Inflammatory macrophage (primary cell): ENCODE results near the gene GATAD2B.

Source experiments
- DNase-seq, 2 donors: peaks; one replicate each; pipeline ENCODE4 v3.0.0-alpha.2; 2020 to 2022

The GATAD2B gene

DNA sequence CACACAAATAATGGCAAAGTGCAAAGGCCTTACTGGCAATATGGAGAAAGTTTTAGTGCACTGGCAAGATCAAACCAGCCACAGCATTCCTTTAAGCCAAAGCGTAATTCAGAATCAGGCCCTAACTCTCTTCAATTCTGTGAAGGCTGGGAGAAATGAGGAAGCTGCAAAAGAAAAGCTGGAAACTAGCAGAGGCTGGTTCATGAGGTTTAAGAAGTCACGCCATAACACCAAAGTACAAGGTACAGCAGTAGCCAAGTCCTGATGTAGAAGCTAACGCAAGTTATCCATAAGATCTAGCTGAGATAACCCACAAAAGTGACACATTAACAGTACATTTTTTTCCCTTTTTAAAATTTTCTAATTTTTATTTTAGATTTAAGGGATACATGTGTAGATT, 90.5 kb downstream of the GATAD2B start:
- DNase-seq = peak in 1 of 2 donors; percentile 12

GRCh38 chr1:153831026-153831425, 91.7 kb downstream of the GATAD2B start:
- DNase-seq = no peak

- DNase-seq = no peak
Observed at GRCh38 chr1:153827168-153827964, 95.4 kb downstream of the GATAD2B start.

DNA sequence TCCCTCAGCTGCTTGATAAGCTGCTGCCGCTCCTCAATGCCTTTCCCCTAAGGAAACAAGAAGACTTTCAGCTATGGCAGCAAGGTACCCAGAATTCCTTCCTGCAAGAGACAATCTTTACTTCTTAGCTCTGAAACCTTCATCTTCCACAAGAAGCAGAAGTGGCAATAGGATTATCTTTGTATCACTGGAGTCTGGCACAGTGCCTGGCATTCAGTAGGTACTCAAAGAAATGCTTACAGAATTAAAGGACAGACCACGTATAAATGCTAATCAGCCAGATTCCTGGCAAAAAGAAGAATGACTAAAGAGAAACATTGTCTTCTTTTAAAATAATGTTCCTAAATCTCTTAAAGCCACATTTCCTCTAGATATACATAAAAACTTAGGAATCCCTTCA, 103.9 kb downstream of the GATAD2B start:
- no peak for DNase-seq

DNA sequence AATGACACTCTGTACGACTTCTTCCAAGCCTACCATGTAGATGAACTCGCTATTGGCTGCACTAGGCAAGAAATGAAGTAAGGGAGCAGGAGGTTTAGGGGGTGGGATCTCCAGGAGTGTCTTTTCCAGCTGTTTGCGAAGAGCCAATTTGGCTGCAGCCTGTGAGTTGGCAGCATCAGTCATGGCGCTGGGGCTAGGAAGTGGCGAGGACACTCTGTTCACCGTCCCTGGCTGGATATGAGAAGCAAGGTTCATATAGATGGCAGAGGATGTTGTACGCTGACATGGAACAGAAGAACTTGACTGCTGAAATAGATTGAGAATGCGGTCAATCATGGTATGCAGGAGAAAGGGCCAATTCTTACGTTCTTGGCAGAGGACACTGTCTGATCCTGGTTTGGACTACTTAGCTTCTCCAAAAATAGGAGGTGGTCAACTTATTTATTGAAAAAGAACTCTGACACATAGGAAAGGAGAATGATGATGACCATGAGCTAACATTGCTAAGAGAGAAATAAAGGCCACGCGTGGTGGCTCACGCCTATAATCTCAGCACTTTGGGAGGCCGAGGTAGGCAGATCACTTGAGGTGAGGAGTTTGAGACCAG, 106.4 kb downstream of the GATAD2B start:
- DNase-seq = no peak

- DNase-seq = peak in 1 of 2 donors; percentile 50
Observed at GRCh38 chr1:153805886-153806719, 116.7 kb downstream of the GATAD2B start.

DNA sequence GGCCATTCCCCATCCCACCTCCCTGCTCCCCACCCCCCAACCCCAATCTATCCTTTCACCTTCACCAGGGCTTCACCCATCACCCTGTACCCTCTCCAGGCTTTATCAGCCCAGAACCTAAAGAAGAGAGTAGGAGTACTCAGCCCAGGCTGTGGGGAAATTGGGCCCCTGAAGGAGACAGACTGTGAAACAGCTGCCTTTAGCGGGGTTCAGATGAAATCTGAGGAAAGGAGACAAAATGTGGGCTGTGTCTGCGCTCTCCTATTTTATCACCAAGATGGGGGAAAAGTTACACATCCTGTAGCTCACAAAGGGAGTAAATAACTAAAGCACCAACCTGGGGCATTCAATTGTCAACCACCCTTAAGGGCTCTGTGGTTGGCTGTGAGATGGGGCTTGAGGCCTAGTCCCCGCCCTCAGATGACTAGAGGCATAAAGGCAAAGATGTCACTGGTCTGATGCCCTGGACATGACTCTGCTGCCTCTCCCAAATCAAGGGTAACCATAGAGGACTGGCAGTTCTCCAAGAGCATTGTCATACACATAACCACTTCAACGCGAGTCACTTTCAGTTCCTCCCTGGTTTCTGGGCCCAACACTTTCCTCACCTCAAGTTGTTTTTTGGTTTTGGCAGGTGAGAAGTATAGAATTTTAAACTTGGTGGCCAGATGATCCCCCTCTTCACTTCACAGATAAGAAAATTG, 117.6 kb downstream of the GATAD2B start:
- DNase-seq = peak; percentile 94 to 97

DNA sequence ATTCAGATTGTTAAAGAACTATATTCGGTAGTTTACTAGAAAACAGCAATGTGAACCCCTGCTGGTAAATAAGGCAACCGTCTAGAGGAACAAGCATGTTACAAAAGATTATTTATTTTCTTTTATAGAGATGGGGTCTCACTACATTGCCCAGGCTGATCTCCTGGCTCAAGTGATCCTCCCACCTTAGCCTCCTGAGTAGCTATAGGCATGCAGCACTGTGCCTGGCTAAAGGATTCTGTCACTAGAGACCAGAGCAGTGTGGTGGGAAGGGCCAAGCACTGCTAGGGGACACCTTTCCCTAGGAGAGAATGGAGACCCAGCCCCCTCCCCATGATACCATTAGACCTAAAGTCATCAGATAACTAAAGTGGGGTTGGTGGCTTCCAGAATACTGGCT, 118.7 kb downstream of the GATAD2B start:
- DNase-seq = no peak

GRCh38 chr1:153803470-153804056, 119.2 kb downstream of the GATAD2B start:
- DNase-seq = no peak

- DNase-seq = no peak
Observed at GRCh38 chr1:153801786-153802697, 120.7 kb downstream of the GATAD2B start.

DNA sequence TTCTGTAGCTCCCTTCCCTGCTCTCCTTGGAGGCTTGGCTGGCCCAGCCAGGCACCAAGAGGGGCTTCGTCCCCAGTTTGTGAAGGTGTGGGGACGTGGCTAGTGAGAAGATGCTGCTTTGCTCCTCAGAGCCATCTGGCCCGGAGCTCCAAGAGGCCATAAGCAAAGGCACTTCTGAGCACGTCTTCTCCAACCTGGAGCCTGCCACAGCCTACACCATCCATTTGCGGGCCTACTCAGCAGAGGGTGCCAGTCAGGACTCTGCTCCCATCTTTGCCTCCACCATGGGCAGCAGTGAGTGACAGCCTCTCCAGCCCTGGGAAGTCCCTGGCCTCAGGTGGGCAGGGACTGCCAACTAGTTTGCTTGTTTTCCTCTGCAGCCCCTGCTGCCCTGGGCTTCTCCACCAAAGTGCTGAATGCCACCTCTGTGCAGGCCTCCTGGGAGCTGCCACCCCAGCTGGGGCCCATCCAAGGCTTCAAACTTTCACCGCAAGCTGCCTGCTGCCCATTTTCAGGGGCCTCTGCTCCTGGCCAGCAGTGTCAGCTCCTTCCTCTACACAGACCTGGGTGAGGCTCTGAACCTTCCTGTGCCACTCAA, 121.6 kb downstream of the GATAD2B start:
- no peak for DNase-seq

GRCh38 chr1:153800516-153800915, 122.3 kb downstream of the GATAD2B start:
- DNase-seq = no peak

DNA sequence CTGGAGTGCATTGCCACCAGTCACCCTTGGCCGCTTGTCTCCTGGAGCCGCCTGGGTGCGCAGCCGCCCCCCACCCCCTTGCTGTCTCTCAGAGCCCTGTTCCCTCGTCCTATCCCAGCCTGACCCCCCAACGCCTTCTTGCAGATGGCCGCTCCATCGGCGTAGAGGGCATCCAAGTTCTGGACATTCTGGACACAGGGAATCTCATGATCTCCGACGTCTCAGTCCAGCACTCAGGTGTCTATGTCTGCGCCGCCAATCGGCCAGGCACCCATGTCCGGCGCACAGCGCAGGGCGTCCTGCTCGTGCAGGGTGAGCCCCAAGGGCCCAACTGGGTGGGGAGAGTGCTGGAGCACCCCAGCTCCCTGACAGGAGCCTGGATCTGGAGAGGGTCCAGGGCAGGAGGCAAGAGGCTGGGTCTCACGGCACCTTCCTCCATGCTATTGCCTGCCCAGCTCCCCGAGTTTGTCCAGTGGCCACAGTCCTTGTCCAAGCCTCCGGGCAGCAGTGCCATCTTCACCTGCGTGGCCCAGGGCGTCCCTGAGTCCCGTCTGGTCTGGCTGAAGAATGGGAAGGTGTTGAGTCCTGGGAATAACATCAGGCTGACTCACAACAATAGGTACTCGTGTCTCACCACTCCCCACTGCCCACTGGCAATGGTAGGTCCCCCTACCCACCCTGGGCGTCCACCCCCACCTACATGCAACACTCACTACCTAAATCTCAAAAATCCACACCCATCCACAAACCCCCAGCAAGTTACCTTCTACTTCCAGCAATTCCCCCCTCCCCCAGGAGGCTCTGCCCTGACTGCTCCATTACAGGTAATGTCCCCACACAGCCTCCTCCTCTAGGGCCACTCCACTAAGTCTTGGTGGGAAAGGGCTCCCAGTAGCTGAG, 123.0 kb downstream of the GATAD2B start:
- DNase-seq = no peak

- no peak for DNase-seq
Observed at GRCh38 chr1:153799016-153799415, 123.8 kb downstream of the GATAD2B start.

DNA sequence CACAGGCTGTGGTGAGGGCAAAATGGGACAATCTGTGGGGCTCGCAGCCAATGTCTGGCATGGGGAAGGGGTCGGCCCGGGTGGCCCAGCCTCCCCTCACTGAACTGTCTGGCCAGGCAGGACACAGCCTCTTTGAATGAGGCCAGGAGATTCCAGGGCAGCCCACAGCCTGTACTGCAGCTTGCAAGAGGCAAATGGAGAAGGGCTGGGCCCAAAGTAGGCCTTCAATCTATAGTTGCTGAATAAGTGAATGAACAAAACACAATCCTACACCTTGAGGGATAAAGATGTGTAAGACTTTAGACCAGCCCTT, 124.3 kb downstream of the GATAD2B start:
- no peak for DNase-seq

DNA sequence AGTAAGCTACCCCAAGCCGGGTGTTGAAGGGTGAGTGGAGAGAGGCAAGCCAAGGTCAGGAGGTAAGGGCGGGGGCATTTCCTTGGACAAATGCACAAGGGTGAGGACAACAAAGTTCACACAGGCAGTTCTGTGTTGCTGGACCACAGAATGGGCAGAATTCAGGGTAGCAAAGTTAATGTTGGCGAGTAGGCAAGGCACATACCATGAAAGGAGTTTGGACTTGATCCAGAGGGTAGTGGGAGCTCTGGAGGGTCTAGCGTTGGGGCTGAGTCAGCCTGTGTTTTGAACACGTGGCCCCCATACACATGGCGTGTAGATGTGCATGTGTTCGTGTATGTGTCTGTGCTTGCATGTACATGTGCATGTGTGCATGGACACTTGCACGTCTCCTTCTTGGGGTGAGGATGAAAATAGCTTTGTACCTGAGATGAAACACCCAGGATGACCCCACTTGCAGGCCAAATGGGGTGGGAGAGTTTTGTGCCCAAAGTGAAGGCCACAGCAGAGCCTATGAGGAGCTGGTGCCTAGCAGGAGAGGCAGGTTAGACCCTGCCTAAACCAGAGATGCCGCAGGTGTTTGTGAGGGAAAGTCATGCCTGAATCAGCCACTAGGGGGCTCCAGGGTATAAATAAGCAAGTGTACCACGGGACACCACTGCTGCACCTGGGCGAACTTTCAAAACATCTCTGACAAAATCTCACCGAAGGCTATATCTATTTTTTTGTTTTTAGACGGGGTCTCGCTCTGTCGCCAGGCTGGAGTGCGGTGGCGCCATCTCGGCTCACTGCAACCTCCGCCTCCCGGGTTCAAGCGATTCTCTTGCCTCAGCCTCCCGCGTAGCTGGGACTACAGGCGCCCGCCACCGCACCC, 125.7 kb downstream of the GATAD2B start:
- DNase-seq = peak; percentile 55 to 72

DNA sequence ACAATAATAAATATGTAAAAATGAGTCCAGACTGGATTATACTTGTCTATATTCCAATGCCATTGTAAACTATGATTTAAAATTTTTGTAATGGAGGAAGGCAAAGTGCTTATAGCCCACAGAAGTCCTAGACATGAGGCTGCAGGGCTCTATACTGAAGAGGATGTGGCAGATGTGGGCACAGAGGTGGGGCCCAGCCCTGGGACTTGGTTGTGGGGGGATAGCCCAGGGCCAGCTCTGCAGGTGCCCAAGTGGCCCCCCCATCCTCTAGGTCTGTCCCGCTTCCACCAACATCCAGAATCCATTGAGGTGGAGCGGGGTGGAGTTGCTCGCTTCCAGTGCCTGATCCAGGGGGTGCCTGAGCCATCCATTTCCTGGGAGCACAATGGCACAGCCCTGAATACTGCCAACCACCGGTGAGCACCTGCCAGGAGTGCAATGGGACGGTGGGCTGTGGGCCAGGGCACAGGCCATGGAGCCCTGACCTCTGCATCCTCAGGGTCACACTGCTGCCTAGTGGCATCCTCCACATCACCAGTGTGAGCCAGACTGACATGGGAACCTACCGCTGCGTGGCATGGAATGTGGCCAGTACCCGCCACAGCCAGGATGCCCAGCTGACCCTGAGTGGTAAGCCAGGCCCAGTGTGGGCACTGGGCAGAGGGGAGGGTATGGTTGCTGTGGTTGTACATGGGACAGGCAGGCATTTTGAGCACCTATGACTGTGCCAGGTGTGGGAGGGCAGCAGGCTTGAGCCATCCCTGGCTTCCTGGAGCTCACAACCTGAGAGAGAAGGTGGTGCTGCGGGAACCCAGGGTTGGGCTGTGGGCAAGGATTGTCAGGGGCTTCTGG, 126.6 kb downstream of the GATAD2B start:
- no peak for DNase-seq

- DNase-seq = no peak
Observed at GRCh38 chr1:153795330-153795837, 127.4 kb downstream of the GATAD2B start.
